ENCODE measurements around the gene PHOX2B. TPM values are rescaled to one million over a fixed set of nuclear protein-coding genes. Genes with fewer than 3 reads are reported as not detected.
"Not testable (repeated sequence)": the region's sequence is repeated elsewhere in the genome, so short reads cannot be mapped to it uniquely, and the experiment has no call there.

PHOX2B gene
- total and polyA plus RNA-seq, 9 donors = 0.05 to 0.58 (median 0.28) TPM; not detected in 6

- Histone ChIP-seq H3K36me3 (ENCODE audit: control insufficient read depth, insufficient read depth, low read length) (no peaks in the 10 kb centered on the region), H3K4me1 (ENCODE audit: control insufficient read depth, insufficient read depth, low read length) (no peaks in the 10 kb centered on the region), H3K27ac (ENCODE audit: low read length) (no peak overlapping the region), H3K27me3 (ENCODE audit: control insufficient read depth, insufficient read depth, low read length) (no peaks in the 10 kb centered on the region), H3K9me3 (replicated peaks; ENCODE audit: control insufficient read depth, low read depth, low read length) (no peaks in the 10 kb centered on the region), H3K4me3 (ENCODE audit: low read length) (no peak overlapping the region)
- WGBS (ENCODE audit: insufficient coverage) = no CpG with 5 or more reads among the region's 1 CpG
- DNase-seq = no peak
Measured at GRCh38 chr4:41713768-41714167, 34.8 kb downstream of the PHOX2B start.

DNA sequence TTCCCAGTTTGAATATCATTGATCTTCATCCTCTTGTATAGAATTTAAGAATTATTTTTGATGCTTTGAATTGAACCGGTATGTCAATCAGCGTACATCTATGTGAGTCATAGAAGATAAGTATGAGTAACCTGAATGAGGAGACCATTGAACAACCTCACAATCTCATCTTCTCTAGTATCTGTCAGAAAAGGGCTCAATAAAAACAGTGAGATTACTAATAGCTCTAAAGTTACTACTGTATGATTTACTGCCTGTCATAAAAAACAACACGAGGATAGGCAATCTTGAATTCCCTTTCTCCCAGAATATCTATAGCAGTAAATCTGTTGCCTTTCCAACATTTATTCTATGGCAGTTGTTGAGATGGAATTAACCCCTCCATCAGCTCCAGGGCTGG lies 36.1 kb downstream of the PHOX2B start:
- Histone ChIP-seq H3K27me3 (ENCODE audit: control insufficient read depth, insufficient read depth, low read length) (no peaks in the 10 kb centered on the region), H3K4me3 (ENCODE audit: low read length) (no peak overlapping the region), H3K27ac (ENCODE audit: low read length) (no peak overlapping the region), H3K9me3 (replicated peaks; ENCODE audit: control insufficient read depth, low read depth, low read length) (no peaks in the 10 kb centered on the region), H3K4me1 (ENCODE audit: control insufficient read depth, insufficient read depth, low read length) (no peaks in the 10 kb centered on the region), H3K36me3 (ENCODE audit: control insufficient read depth, insufficient read depth, low read length) (no peaks in the 10 kb centered on the region)
- DNase-seq = no peak
- no CpG with 5 or more reads among the region's 3 CpGs for WGBS (ENCODE audit: insufficient coverage)

- DNase-seq; H3K27me3 ChIP-seq (ENCODE audit: control insufficient read depth, insufficient read depth, low read length); H3K9me3 ChIP-seq (replicated peaks; ENCODE audit: control insufficient read depth, low read depth, low read length); H3K4me1 ChIP-seq (ENCODE audit: control insufficient read depth, insufficient read depth, low read length); H3K4me3 ChIP-seq (ENCODE audit: low read length); H3K27ac ChIP-seq (ENCODE audit: low read length); H3K36me3 ChIP-seq (ENCODE audit: control insufficient read depth, insufficient read depth, low read length): not testable (repeated sequence)
- WGBS (ENCODE audit: insufficient coverage) = no CpG with 5 or more reads among the region's 2 CpGs
Measured at GRCh38 chr4:41711654-41712053, 36.9 kb downstream of the PHOX2B start.

GRCh38 chr4:41709844-41710481 lies 38.6 kb downstream of the PHOX2B start:
- no peaks in the 10 kb centered on the region for H3K4me1 ChIP-seq (ENCODE audit: control insufficient read depth, insufficient read depth, low read length)
- no peaks in the 10 kb centered on the region for H3K9me3 ChIP-seq (replicated peaks; ENCODE audit: control insufficient read depth, low read depth, low read length)
- no peak overlapping the region for H3K27ac ChIP-seq (ENCODE audit: low read length)
- WGBS (ENCODE audit: insufficient coverage) = 60% methylated on average over 1 of the region's 5 CpGs
- no peaks in the 10 kb centered on the region for H3K27me3 ChIP-seq (ENCODE audit: control insufficient read depth, insufficient read depth, low read length)
- H3K4me3 ChIP-seq (ENCODE audit: low read length) = no peak overlapping the region
- no peaks in the 10 kb centered on the region for H3K36me3 ChIP-seq (ENCODE audit: control insufficient read depth, insufficient read depth, low read length)
- DNase-seq = no peak

DNA sequence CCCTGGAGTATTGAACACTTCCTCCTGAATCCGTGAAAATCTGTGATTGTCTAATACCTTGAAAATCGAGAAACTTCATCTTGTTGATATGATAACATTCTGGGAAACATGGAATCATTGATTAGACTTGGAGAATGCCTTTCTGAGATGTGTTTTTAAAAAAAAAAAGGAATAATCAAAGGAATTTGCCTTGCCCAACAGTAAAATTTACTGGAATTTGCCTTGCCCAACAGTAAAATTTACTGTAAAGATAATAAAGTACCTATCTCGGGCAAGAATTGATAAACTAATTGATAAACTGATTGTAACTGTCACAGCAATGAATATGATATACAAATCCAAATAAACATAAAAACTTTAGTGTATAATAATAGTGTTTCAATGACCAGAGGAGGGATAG lies 44.7 kb downstream of the PHOX2B start:
- no peak for DNase-seq
- no peaks in the 10 kb centered on the region for H3K9me3 ChIP-seq (replicated peaks; ENCODE audit: control insufficient read depth, low read depth, low read length)
- no peak overlapping the region for H3K4me3 ChIP-seq (ENCODE audit: low read length)
- peaks cover 2% of the 10 kb centered on the region for H3K27me3 ChIP-seq (ENCODE audit: control insufficient read depth, insufficient read depth, low read length)
- no peak overlapping the region for H3K27ac ChIP-seq (ENCODE audit: low read length)
- H3K4me1 ChIP-seq (ENCODE audit: control insufficient read depth, insufficient read depth, low read length) = no peaks in the 10 kb centered on the region
- no peaks in the 10 kb centered on the region for H3K36me3 ChIP-seq (ENCODE audit: control insufficient read depth, insufficient read depth, low read length)
- WGBS (ENCODE audit: insufficient coverage) = no CpG with 5 or more reads among the region's 3 CpGs

DNA sequence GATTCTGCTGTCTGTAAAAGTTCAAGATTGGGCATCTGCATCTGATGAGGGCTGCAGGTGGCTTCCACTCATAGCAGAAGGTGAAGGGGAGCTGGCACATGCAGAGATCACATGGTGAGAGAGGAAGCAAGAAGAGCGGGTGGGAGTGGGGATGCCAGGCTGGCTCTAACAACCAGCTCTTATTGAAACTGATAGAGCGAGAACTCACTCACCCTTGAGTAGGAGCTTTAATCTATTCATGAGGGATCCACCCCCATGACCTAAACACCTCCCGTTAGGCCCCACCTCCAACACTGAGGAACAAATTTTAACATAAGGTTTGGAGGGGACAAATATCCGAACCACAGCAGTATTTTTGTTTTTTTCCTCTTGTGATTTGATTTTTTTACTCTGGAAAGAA lies 45.8 kb downstream of the PHOX2B start:
- no peaks in the 10 kb centered on the region for H3K4me1 ChIP-seq (ENCODE audit: control insufficient read depth, insufficient read depth, low read length)
- no peak overlapping the region for H3K27ac ChIP-seq (ENCODE audit: low read length)
- peaks cover 4% of the 10 kb centered on the region for H3K36me3 ChIP-seq (ENCODE audit: control insufficient read depth, insufficient read depth, low read length)
- WGBS (ENCODE audit: insufficient coverage) = no CpG with 5 or more reads among the region's 4 CpGs
- no peaks in the 10 kb centered on the region for H3K9me3 ChIP-seq (replicated peaks; ENCODE audit: control insufficient read depth, low read depth, low read length)
- DNase-seq = no peak
- H3K27me3 ChIP-seq (ENCODE audit: control insufficient read depth, insufficient read depth, low read length) = peaks cover 2% of the 10 kb centered on the region
- H3K4me3 ChIP-seq (ENCODE audit: low read length) = no peak overlapping the region

- Histone ChIP-seq H3K27me3 (ENCODE audit: control insufficient read depth, insufficient read depth, low read length) (peaks cover 2% of the 10 kb centered on the region), H3K27ac (ENCODE audit: low read length) (no peak overlapping the region), H3K4me1 (ENCODE audit: control insufficient read depth, insufficient read depth, low read length) (no peaks in the 10 kb centered on the region), H3K4me3 (ENCODE audit: low read length) (no peak overlapping the region), H3K36me3 (ENCODE audit: control insufficient read depth, insufficient read depth, low read length) (peaks cover 4% of the 10 kb centered on the region), H3K9me3 (replicated peaks; ENCODE audit: control insufficient read depth, low read depth, low read length) (no peaks in the 10 kb centered on the region)
- DNase-seq = no peak
- no CpG with 5 or more reads among the region's 3 CpGs for WGBS (ENCODE audit: insufficient coverage)
Measured at GRCh38 chr4:41701983-41702382, 46.5 kb downstream of the PHOX2B start.

- peaks cover 10% of the 10 kb centered on the region for H3K36me3 ChIP-seq (ENCODE audit: control insufficient read depth, insufficient read depth, low read length)
- H3K9me3 ChIP-seq (replicated peaks; ENCODE audit: control insufficient read depth, low read depth, low read length) = no peaks in the 10 kb centered on the region
- H3K4me3 ChIP-seq (ENCODE audit: low read length) = no peak overlapping the region
- no peak overlapping the region for H3K27ac ChIP-seq (ENCODE audit: low read length)
- H3K27me3 ChIP-seq (ENCODE audit: control insufficient read depth, insufficient read depth, low read length) = no peaks in the 10 kb centered on the region
- no peak for DNase-seq
- no peaks in the 10 kb centered on the region for H3K4me1 ChIP-seq (ENCODE audit: control insufficient read depth, insufficient read depth, low read length)
- WGBS (ENCODE audit: insufficient coverage) = 78% methylated on average over 3 of the region's 4 CpGs
Measured at GRCh38 chr4:41696763-41697162, 51.8 kb downstream of the PHOX2B start.

GRCh38 chr4:41696131-41696530 lies 52.4 kb downstream of the PHOX2B start:
- Histone ChIP-seq H3K36me3 (ENCODE audit: control insufficient read depth, insufficient read depth, low read length) (peaks cover 11% of the 10 kb centered on the region), H3K27me3 (ENCODE audit: control insufficient read depth, insufficient read depth, low read length) (no peaks in the 10 kb centered on the region), H3K4me1 (ENCODE audit: control insufficient read depth, insufficient read depth, low read length) (no peaks in the 10 kb centered on the region), H3K27ac (ENCODE audit: low read length) (no peak overlapping the region), H3K9me3 (replicated peaks; ENCODE audit: control insufficient read depth, low read depth, low read length) (no peaks in the 10 kb centered on the region), H3K4me3 (ENCODE audit: low read length) (no peak overlapping the region)
- no CpG with 5 or more reads among the region's 3 CpGs for WGBS (ENCODE audit: insufficient coverage)
- no peak for DNase-seq

All from muscle of leg (tissue), 11 donors.